Stomach (tissue), 9 donors: ENCODE data around the gene HCN2. TPM values are rescaled to one million over a fixed set of nuclear protein-coding genes. Genes with fewer than 3 reads are reported as not detected.
A peak's percentile ranks its signal among the peaks of the same experiment; 100 is the strongest.

Experiments used
- DNase-seq, 2 donors: peaks; one replicate each; pipeline versions ENCODE4 v3.0.0 to v3.0.0-alpha.2; 2013 to 2019
- H3K27ac ChIP-seq, 5 donors: fragments of 200-600 bp in 4 of 5; sonication (generic) in 4 of 5; one replicate each; pipeline ENCODE4 v1.5.1; 2013 to 2019; ENCODE audit warnings: mild to moderate bottlenecking in 1 of 5, moderate library complexity in 1 of 5
- H3K27me3 ChIP-seq, 3 donors: fragments of 200-600 bp; sonication (generic); one replicate each; pipeline ENCODE4 v1.5.1; 2017 to 2019; ENCODE audit warnings: mixed run types in 1 of 3
- H3K36me3 ChIP-seq, 4 donors: fragments of 200-600 bp; sonication (generic); 1 replicate in 3 of 4; 2 replicates in 1 of 4; pipeline ENCODE4 v1.5.1; 2016 to 2019
- H3K4me1 ChIP-seq, 4 donors: fragments of 200-600 bp; sonication (generic); one replicate each; pipeline ENCODE4 v1.5.1; 2016 to 2019
- H3K4me3 ChIP-seq, 4 donors: fragments of 200-600 bp; sonication (generic) in 3 of 4; one replicate each; pipeline ENCODE4 v1.5.1; 2016 to 2019; ENCODE audit warnings: mild to moderate bottlenecking in 1 of 4
- H3K9me3 ChIP-seq, 4 donors: fragments of 200-600 bp; sonication (generic); one replicate each; pipeline ENCODE4 v1.5.1; 2016 to 2019
- CTCF ChIP-seq, 7 experiments: fragments of 450-650 bp in 4 of 7; fragments of 200-600 bp in 3 of 7; sonication (generic) in 3 of 7; IDR thresholded peaks; one replicate each; pipeline ENCODE4 v1.5.1; 2016 to 2019; ENCODE audit warnings: antibody characterized with exemption in 7 of 7, control low read depth in 2 of 7, mild to moderate bottlenecking in 1 of 7
- EP300 ChIP-seq: sonication (generic); formaldehyde crosslinking; IDR thresholded peaks from one replicate; pipeline ENCODE4 v1.6.1; 2017; ENCODE audit warnings: antibody characterized with exemption
- POLR2A ChIP-seq, 4 donors: fragments of 450-650 bp; IDR thresholded peaks; one replicate each; pipeline ENCODE4 v1.6.1; 2016; ENCODE audit warnings: antibody characterized with exemption in 4 of 4, control low read depth in 2 of 4, mild to moderate bottlenecking in 1 of 4, moderate library complexity in 1 of 4
- POLR2AphosphoS5 ChIP-seq, 3 donors: sonication (generic); formaldehyde crosslinking; IDR thresholded peaks; one replicate each; pipeline ENCODE4 v1.6.1; 2016; ENCODE audit warnings: antibody characterized with exemption in 3 of 3
- WGBS, 5 donors: extraction: QIAGEN DNeasy Blood & Tissue Kit in 3 of 5; methylation state at CpG; one replicate each; pipeline versions ENCODE4 v1.1.5 to v1.1.7; 2013 to 2018; 5-methylcytosine and 5-hydroxymethylcytosine counted together
- intact Hi-C: fragments of 100-400 bp; cut with DNase I; formaldehyde crosslinking; loops from one replicate; pipeline ENCODE4 v1.15.1; 2023; ENCODE audit warnings: low total_unique reads
- polyA plus RNA-seq, 3 donors: library from polyadenylated mRNA; stranded (reverse); fragments of 200-250 nt; gene quantifications; one replicate each; pipeline ENCODE4 v1.2.3, GENCODE V29; 2013
- total RNA-seq, 5 donors: library from RNA; depleted of rRNA; stranded (reverse); fragments of >200 nt; gene quantifications; one replicate each; pipeline versions ENCODE4 v1.1.0 to v1.2.3, GENCODE V29; 2014 to 2016
- donor health status: healthy with polysubstance abuse.
- donor health status: Bipolar disorder and iron deficiency.
- donor health status: healthy.

HCN2 gene
- total and polyA plus RNA-seq, 8 donors, result 0.10 to 0.18 (median 0.15) TPM; not detected in 5

GRCh38 chr19:634975-635652 lies 45.4 kb downstream of the HCN2 start:
- intact Hi-C loops, result loop anchor here (10.0 kb wide), 1 partner anchor 60 kb away; the partner anchor contains the start of gene BSG
- peaks cover 32 to 56% (median 46%) of the 10 kb centered on the region in 4 donors for H3K4me1 ChIP-seq
- no peak for TF ChIP-seq EP300
- no peak for TF ChIP-seq POLR2AphosphoS5 (IDR thresholded peaks at IDR 0.05)
- H3K27ac ChIP-seq, result no peak overlapping the region
- H3K36me3 ChIP-seq, result peaks cover 5 to 14% (median 9%) of the 10 kb centered on the region in 4 donors
- no peaks in the 10 kb centered on the region for H3K9me3 ChIP-seq
- H3K4me3 ChIP-seq, result no peak overlapping the region
- no peak for DNase-seq
- H3K27me3 ChIP-seq, result peaks cover 0 to 10% (median 0%) of the 10 kb centered on the region in 3 donors
- WGBS, 5 donors, result 87 to 94% (median 92%) methylated on average over 16 of the region's 16 CpGs

GRCh38 chr19:638906-639252 lies 49.2 kb downstream of the HCN2 start:
- peaks cover 0 to 10% (median 0%) of the 10 kb centered on the region in 3 donors for H3K27me3 ChIP-seq
- peaks cover 0 to 3% (median under 1%) of the 10 kb centered on the region in 4 donors for H3K36me3 ChIP-seq
- peaks cover 20 to 32% (median 28%) of the 10 kb centered on the region in 4 donors for H3K4me1 ChIP-seq
- 35 to 69% (median 62%) methylated on average over 8 to 17 of the region's 17 CpGs for WGBS, 5 donors
- no peak for DNase-seq
- H3K27ac ChIP-seq, result peak overlapping the region in 2 of 5 donors; percentile 22 to 68
- intact Hi-C loops, result loop anchor here (10.0 kb wide), 1 partner anchor 64 kb away; the partner anchor contains the start of gene BSG
- peak overlapping the region; percentile 45 to 55 (median 48) for H3K4me3 ChIP-seq
- H3K9me3 ChIP-seq, result no peaks in the 10 kb centered on the region
- TF ChIP-seq POLR2A (IDR thresholded peaks at IDR 0.05) (no peak), POLR2AphosphoS5 (IDR thresholded peaks at IDR 0.05) (no peak), CTCF (IDR thresholded peaks at IDR 0.05) (no peak), EP300 (no peak)

GRCh38 chr19:639253-640160 lies 49.8 kb downstream of the HCN2 start, which contains the start of gene FGF22:
Gene FGF22, plus strand, starts transcription at chr19:639879. Its CDS starts 47 bp downstream, at chr19:639926.
- DNase-seq, result peak; percentile 97
- H3K9me3 ChIP-seq, result no peaks in the 10 kb centered on the region
- peaks cover 13 to 26% (median 21%) of the 10 kb centered on the region in 4 donors for H3K4me1 ChIP-seq
- H3K4me3 ChIP-seq, result peak within 1 kb of the TSS; percentile 45 to 55 (median 48)
- 6 to 9% (median 8%) methylated on average over 44 to 109 of the region's 109 CpGs for WGBS, 5 donors
- H3K27ac ChIP-seq, result peak within 1 kb of the TSS in 3 of 5 donors; percentile 29 to 73 (median 41)
- TF ChIP-seq CTCF (IDR thresholded peaks at IDR 0.05), result no peak
- no peak for TF ChIP-seq POLR2AphosphoS5 (IDR thresholded peaks at IDR 0.05)
- TF ChIP-seq POLR2A (IDR thresholded peaks at IDR 0.05), result no peak
- no peak for TF ChIP-seq EP300
- H3K27me3 ChIP-seq, result peaks cover 0 to 10% (median 0%) of the 10 kb centered on the region in 3 donors
- H3K36me3 ChIP-seq, result peaks cover 0 to 6% (median 4%) of the 10 kb centered on the region in 4 donors
- intact Hi-C loops, result loop anchor here (10.0 kb wide), 1 partner anchor 65 kb away; the partner anchor contains the start of gene BSG

GRCh38 chr19:640161-640558 lies 50.5 kb downstream of the HCN2 start:
- intact Hi-C loops, result no loop called here
- Histone ChIP-seq H3K27me3 (peaks cover 0 to 10% (median 0%) of the 10 kb centered on the region in 3 donors), H3K4me3 (peak overlapping the region; percentile 45 to 55 (median 48)), H3K27ac (peak overlapping the region in 3 of 5 donors; percentile 29 to 73 (median 41)), H3K9me3 (no peaks in the 10 kb centered on the region), H3K4me1 (peaks cover 13 to 19% (median 16%) of the 10 kb centered on the region in 4 donors), H3K36me3 (peaks cover 0 to 13% (median 10%) of the 10 kb centered on the region in 4 donors)
- no peak for DNase-seq
- WGBS, 5 donors, result 43 to 58% (median 52%) methylated on average over 16 to 25 of the region's 25 CpGs
- TF ChIP-seq EP300 (no peak), POLR2A (IDR thresholded peaks at IDR 0.05) (no peak), POLR2AphosphoS5 (IDR thresholded peaks at IDR 0.05) (no peak), CTCF (IDR thresholded peaks at IDR 0.05) (no peak)
